HuH-7.5 (cell line): ENCODE data around the gene CCNH.

Experiments
- DNase-seq: peaks from one replicate; pipeline ENCODE4 v3.0.0; 2011; ENCODE audit warnings: low spot score

Gene CCNH

DNA sequence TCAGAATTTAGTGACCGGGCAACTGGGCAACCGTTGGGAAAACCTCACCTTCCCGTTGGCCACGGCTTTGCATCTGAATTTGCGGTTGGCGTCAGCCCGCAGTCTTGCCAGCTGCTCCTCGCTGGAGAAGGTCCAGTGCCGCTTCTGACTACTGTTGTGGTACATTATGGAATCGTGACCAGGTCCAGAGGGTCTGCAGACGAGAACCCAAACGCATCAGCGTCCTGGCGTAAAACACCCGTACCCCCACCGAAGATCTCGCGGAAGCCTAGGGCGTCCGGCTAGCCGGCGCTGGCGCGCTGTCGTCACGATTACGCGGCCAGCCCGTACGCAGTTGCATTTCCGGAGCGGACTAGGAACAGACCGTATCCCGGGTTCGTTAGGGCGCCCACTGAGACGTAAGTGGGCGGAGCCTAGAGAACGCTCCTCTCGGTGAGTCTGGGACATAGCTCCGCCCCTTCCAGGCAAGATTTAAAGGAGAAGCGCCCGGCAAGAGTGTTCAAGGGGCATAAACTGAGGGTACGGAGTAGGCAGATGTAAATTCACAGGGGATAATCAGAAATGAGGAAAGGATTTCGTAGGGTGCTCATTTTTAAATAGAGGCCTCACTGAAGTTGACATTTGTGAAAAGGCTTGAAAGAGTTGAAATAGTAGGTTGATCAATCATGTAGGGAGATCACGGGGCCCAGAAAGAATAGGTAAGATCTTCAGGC lies at the start of gene CCNH:
Gene CCNH (minus strand): TSS at position 301 of the 713 bp plus-strand sequence. CDS start 136 bp downstream, at position 165.
- peak; percentile 40 for DNase-seq

DNA sequence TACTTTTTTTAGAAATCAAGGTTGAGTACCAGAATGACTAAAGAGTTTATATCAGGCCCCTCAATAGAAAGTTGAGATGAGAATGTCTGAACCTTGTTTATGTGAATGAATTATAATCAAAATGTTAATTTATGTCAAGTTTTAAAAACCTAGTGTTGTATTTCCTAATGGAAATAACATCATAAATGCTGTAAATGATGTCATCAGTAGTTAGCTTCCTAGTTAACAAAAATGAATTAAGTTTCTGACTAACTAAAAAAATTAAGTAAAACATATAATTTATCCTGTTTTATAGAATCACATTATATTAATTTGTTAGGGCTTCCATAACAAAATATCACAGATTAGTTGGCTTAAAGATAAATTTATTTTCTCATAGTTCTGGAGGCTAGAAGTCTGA lies 45.0 kb upstream of the CCNH start:
- DNase-seq = no peak

DNA sequence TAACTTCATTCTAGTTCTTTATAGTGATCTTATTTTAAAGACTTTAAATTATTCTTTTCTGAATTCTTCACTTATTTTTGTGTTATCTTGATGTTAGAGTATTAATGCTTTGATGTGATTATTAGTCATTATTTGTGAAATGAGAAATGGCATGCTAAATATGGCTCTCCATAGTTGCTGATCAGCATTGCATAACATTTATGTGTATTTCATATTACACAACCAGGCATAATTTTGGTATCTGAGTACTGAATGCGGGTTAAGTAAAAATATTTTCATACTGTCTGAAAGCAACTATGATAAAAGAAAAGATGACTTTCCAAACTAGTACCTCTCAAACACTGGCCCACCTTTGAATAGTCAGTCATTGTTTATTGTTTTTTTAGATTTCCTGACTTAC lies 41.1 kb upstream of the CCNH start:
- no peak for DNase-seq

DNA sequence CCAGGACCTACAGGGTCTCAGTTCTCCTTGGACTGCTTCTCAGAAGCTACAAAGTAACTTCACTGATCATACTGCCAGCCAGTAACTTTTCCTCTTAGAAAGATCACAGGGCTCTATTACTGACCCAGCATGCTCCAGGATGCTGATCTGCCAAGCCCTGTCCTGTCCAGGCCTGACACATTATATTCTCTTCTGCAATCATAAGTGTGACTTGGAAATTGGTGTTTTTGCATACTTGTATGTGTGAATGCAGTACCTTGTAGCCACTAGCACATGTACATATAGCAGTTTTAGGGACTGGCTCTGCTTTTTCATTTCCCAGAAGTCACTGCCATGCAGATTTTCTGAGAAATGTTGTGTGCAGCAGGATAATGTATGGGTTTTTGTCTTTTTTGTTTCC lies 40.1 kb upstream of the CCNH start:
- no peak for DNase-seq

DNA sequence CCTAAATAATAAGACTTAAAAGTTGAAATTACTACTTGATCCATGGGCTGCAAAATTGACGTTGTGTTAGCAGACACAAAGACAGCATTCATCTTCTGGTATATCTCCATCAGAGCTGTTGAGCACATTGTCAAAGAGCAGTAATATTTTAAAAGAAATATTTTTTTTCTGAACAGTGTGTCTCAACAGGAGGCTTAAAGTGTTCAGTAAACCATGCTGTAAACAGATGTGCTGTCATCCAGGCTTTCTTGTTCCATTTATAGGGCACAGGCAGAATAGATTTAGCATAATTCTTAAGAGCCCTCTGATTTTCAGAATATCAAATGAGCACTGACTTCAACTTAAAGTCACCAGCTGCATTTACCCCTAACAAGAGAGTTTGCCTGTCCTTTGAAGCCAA lies 29.7 kb upstream of the CCNH start:
- DNase-seq = no peak

DNA sequence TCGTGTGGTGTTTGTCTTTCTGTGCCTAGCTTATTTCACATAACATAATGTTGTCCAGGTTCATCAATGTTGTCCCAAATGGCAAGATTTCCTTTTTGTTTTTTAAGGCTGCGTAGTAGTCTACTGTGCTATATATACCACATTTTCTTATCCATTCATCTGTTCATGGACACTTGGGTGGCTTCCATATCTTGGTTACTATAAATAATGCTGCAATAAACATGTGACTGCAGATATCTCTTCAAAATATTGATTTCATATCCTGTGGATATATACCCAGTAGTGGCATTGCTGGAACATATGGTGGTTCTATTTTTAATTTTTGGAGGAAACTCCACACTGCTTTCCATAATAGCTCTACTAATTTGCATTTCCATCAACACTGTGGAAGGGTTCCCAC lies 25.5 kb upstream of the CCNH start:
- no peak for DNase-seq

DNA sequence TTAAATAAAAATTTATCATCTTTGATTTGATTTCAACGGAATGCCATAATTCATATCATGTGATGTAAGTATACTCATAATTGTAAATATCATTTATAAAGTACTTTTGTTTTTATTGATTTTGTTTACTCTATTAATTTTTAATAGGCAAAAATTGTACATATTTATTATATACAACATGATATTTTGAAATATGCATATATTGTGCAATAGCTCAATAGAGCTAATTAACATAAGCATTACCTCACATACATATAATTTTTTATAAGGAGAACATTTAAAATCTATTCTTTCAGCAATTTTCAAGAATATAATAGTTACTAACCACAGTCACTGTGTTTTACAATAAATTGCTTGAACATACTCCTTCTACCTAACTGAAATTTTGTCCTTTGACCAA lies 25.0 kb upstream of the CCNH start:
- no peak for DNase-seq

DNA sequence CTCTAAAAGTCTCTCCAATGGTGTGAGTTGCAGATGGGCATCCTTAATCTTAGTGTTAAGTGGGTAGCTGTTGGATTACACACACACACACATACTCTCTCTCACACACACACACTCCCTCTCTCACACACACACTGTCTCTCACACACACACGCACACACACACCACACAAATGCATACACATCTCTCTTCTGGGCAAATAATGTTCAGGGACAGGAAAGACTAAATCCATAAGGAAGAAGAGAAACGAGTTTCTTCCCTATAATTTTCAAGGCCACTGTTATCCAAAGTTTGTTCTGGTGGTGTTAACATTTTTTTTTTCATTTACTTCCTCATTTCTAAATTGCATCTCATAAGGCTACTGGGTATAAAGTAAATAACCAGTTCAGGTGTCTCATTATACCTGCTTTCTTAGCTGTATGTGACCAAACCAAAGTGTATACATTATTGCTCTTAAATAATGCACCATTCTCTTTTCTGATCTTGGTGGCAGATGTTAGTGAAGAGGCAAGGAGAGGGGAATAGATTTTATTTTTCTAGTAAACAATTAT lies 22.5 kb upstream of the CCNH start:
- no peak for DNase-seq

DNA sequence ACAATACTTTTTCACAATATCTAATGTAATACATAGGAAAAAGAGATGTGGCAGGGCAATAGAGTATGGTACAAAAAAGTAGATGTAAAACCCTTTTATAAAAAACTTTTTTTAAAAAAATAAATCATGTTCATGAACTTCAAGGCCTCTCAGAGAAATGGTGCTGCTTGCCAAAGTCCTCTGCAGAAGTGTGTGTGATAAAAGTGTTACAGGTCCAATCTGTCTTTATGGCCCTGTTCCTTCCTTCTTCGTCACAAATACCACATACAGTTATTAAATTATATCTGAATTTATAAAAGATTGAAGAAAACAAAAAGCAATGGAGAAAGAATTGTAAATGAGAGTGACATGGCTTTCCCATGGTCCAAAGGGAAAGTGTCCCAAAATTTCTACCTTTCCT lies 21.7 kb upstream of the CCNH start:
- no peak for DNase-seq

DNA sequence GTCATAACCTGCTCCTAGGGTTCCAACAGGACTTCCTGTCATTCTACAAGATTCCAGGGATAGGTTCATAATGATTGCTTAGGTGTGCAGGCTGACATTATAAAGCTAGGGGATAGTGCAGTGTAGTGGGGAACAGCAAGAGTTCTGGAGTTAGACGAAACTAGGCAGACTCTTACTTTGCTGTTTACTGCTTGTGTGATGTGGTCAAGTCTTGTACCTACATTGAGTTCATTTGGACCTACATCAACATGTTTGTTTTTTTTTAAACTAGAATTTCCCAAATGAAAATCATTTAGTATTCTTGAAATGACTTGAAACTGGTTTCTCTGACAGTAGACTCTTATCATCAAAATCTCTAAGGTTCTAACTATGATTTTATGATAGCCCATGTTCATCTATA lies 21.2 kb upstream of the CCNH start:
- no peak for DNase-seq

DNA sequence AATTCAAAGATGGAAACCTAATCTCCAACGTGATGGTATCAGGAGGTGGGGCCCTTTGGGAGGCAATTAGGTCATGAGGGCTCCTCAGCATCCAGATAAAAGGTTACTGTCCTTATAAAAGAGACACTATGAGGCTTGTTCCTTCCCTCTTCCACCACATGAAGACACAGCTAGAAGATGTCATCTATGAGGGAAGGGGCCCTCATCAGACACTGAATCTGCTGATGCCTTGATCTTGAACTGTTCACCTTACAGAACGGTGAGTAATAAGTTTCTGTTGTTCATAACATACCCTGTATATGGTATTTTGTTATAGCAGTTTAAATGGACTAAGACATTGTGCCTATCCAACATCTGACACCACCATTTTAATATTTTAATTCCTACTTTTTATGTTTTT lies 19.7 kb upstream of the CCNH start:
- DNase-seq = no peak

DNA sequence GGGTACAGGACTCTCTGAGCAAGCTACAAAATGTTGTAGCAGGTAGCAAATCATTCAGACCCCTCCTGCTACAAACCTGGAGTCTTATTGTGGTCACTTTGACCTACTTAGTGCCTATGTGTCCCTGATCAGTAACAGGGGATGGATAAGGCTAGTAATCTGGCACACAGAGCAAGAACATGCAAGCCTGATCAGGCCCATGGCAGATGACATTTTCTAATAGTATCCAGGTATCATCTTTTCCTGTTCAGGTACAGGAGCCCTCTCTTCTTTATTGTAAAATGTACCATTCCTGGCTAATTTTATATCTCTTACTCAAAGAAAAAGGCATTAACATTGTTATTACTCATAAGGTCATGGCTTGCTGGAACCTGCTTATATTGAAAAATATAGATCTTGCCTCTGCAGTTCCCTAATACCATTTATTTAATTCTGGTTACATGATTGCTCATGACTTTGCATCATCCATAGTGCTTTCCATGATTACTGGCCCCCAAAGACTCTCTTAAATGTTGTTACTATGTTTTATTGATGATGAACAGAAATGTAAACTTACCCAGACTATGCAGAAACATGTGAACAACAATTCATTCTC lies 18.2 kb upstream of the CCNH start:
- no peak for DNase-seq

DNA sequence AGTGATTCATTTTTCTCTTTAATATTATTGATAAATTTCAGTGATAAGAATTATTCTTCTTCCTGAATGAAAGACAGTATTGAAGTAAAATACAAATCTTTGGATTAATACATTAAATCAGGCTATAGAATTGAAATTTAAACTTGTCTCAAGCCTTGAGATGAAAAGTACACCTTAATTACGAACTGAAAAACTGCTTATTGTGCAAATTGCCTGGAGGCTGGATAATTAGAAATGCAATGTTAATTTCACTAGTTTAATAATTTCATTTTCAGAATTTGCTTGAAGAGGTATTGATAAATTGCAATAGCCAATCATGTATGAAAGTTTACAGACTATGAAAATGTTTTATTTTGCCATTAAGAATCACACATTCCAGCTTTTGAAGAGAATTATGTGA lies 11.0 kb upstream of the CCNH start:
- no peak for DNase-seq

DNA sequence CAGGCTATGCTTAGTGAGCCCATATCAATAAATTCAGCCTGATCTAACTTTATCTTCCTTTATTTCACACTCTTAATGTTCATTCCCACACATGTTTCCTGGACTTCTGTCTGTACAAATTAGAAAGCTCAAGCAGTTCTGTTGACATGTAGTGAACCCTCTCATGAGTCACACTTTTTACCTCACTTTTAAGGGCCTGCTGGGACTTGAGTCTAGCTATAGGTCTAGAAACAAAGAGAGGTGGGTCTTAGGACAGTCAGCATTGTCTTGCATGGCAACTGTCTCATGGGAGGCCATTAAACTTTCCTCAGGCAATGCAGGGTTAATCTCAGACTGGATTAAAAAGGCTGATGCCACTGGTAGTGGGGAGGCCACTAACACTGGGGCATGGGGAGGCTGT lies 8.6 kb upstream of the CCNH start:
- DNase-seq = no peak

DNA sequence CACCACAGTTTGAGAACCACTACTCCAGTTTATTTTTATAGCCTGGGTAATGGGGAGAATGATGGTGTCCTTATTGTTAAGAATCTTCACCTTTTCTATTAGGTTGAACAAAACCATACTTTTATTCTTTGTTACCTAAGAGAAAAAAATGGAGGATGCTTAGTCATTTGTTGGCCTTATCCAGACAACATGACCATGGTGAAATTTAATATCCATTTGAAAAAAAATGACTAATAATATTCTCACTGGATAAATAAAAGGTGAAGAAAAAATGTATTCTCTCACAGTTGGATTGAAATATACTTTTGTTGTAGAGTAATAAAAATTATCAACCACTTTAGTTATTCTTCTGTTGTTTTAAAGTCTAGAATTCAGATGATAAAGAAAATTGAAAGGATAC lies 5.8 kb upstream of the CCNH start:
- no peak for DNase-seq

DNA sequence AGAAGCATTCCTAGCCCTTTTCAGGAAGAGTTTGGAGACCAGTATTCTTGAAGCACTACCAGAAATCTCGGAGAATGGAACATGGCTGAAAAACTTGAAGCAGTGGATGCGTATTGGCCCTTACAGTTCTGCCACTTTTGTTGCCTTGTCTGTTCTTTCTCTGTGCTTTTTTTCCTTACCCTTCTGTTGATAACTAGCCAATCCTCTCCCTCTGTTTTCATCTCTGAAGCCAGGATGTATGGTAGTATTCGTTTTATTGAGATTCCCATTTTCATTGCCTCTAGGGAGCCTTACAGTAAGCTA lies 564 bp upstream of the CCNH start:
- DNase-seq = no peak

DNA sequence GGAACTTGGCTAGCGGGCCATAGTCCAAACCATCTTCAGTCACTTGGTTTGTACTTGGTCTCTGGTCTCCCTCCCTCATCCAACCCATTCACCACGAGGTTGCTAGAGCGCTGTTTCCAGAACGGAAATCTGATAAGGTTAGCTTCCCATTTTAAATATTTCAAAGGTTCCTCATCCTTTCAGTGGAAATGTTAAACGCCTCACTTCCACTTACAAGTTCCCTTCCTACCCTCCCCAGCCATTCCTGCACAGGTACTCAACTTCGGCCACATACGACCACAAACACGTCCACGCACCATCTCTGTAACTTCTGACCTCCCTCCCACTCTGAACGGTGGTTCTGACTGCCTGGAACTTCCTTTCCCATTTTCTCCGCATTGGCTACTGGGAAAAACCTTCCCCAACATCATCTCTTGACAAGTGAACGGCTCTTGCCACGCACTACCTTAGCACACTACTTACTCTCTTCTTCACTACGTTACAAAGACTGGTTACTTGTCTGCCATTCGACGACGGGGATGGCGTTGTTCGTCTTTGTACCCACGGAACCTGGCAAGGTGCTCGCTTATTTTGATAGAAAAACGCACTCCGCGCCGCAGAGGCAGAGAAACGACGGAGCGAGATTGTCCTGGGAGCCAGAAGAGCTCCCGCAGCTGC lies 629 bp downstream of the CCNH start:
- DNase-seq = no peak

DNA sequence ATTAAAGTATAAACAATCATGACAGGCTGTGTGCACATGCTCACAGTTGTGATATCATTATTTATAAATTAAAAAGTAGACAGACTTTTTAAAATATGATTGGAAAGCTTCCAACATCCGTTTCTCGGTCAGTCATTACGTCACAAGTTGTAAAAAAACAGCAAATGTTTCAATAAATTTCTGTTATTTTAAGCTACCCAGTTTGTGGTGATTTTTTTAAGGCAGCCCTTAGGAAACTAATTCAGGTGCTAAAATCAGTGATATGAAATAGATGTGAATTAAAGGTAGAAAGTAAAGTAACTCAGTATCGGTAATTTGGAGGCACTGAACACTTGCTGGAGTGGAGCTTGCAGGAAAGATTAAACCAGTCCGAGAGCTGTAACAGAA lies 1.2 kb downstream of the CCNH start:
- no peak for DNase-seq

DNA sequence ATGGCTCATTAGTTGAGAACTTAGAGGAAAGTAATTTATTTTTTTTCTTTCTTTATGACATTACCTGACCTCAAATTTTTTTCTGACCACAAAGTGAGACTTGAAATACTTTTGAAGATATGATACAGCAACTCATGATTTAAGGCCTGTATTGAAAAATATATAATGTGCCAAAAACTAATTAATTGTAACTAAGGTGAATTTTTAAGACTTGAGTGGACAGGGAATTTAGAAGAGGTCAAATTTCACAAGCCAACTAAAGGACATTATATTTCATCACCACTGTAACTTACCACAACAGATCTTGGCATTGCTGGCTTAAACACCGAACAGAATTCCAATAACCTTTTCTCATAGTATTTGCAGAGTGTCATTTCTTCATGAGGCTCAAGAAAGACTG lies 1.8 kb downstream of the CCNH start:
- DNase-seq = no peak

DNA sequence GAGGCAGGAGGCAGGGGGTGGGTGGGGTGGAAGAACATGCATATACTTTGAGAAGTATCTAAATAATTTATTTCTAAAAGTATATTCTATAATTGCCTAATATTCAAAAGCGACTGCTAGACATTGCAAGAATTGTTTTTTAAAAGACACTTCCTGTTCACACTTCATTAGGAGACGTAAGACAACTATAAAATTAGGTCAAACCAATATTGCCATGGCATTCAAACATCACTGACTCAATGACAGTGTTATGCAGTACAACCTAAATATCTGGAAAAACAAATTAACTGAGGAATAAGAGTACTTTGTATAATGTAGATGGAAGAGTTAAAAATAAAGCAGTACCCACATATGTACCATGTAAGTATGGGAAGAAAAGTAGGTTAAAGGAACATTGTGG lies 4.5 kb downstream of the CCNH start:
- DNase-seq = no peak

DNA sequence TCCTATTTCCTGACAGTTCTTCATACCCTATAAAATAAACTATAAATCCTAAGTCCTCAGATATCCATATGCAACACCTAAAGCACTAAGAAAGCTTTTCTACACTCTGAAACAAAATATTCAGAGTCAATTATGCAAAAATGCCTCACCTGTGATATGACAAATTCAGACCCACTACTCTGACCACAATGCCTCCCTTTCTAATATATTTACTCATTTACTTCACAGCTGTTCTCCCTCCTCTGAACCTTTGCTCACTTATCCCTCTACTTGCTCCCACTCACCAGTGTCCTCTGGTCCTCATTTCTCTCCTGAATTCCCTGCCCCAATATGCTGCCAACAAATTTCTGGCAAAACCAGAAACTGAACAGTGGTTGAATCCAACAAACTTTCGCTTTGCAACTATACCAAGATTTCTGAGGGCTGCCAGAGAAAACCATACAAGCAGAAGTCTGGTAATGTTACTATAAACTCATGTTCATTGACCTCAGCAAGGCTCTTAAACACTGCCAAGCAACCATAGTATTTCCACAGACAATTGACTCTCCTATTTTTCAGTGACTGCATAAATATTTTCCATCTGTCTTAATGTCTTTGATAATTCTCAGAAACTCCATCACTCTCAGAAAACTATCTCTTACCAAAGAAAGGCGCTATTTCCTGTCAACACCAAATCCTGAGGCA lies 7.1 kb downstream of the CCNH start:
- DNase-seq = no peak

DNA sequence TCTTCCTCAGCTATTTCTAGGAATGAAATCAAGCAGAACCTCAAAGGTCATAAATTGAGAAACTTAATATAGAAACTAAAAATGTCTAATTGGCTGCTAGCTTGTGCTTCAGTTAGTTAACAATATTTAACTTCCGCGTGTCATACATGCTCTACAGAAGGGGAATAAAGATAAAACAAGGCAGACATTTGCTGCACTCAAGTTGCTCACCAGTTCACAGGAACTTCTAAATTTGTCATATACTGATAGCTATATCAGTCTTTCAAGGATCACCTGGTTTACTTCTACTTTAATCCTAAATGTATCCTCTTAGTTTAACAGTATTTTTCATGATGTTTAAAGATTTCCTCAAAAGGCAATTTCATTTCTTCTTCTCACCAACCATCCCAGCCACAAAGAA lies 8.4 kb downstream of the CCNH start:
- DNase-seq = no peak

DNA sequence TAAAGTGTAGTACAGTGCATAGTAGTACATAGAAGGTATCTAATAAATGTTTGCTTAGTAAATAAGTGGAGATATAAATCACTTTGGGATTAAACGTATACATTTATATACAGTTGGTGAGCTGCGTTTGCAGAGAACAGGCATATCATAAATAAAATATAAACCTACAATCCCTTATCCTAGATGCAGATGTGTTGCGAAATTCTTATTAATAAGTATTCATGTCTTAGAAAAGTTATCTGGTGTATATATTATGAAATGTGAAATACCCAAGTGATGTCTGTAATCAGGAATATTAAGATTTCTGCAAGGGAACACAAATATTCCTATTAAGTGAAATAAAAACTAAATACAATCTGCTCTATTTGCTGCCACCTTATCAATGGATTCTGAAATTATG lies 8.8 kb downstream of the CCNH start:
- no peak for DNase-seq
